Measurements from ENCODE around the gene SHC3.

Gene SHC3

DNA sequence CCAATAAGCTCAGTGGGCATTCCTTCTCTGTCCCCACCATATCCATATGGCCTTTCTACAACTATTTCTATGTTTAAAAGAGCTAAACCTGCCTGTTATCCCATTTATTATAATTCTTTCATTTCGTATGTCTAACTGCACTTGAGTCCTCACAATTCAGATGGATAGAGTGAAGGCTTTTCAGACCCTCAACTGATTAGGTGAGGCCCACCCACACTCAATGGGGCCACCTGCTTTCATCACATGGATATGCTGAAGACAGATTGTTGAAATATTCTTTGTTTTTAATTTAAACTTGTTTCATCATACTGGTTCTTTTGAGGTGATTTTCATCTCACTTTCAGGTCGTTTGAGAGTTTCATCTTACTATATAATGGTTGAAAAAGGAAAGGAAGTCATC lies 193.0 kb downstream of the SHC3 start:
- DNase-seq (ENCODE audit: low spot score) = no peak

DNA sequence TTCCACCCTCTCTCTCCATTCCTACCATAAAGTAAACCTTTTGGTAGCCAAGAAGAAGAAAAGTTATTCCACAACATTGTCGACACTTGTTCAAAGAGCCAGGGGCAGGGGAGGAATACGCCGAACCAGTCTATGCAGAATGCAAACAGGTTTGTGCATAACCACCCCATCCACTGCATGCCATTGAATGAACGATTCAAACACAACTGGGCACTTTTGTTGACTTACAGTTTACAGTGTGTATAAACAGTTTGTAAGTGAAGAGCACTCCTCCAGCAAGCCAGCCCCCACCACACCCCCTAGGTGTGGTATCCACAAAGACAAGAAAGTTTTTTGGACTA lies 194.1 kb downstream of the SHC3 start:
- no peak for DNase-seq (ENCODE audit: low spot score)

DNA sequence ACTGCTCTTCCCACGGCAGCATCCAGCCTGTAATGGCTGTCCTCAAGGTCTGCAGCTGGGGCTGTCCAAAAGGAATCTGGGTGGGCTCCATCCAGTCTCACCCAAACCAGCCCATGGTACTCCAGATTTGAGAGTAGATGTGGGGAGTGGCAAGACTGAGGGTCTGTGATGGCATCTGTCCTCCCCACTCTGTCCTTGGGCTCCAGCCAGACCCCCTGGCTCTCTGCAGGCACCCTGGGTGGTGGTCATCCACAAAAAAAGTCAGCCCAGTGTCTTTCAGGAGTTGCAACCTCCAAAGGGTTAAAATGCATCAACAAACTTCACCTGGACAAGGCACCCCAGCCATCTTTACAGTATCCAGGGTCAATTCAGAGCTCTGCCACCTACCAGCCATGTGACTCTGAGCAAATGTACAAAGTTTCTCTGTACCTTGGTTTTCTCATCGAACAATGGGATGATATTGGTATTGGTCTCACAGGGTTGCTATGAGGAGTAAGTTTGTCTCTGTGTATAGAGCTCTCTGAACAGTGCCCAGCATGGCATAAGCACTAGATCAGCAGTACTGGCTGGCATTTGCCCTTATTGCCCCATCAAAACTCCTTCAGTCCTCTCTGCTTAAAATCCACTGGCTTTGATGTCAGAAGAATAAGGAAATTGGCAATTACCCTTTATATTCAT lies 194.6 kb downstream of the SHC3 start:
- DNase-seq (ENCODE audit: low spot score) = no peak

DNA sequence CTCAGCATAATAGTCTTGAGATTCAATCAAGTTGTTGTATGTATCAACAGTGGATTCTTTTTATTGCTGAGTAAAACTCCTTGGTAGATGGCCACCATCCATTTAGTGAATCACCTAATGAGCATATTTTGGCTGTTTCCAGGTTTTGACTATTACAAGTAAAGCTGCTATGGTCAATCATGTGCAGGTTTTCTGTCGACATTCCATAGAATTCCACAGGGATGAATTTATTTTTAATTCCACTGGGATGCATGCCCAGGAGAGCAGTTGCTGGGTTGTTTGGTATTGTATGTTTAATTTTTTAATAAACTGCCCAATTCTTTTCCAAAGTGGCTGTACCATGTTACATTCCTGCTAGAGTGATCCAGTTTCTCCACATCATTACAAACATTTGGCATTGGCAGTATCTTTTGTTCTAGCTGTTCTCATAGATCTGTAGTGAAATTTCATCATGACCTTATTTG lies 197.8 kb downstream of the SHC3 start:
- no peak for DNase-seq (ENCODE audit: low spot score)

DNA sequence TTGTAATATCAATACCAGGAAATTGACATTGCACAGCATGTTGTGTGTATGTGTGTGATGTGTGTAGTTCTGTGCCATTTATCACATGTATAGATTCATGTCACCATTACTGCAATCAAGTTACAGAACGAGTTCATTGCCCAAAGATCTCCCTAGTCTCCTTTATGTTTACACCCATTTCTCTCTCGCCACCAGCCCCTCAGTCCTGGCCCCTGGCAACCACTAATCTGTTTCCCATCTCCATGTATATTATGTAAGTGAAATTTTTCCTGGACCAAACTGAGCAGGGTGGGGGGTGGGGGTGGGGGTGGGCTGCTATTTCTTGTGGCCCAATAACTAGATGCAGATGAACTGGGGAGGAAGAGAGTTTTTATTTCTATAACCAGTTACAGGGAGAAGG lies 198.8 kb downstream of the SHC3 start:
- DNase-seq (ENCODE audit: low spot score) = no peak

DNA sequence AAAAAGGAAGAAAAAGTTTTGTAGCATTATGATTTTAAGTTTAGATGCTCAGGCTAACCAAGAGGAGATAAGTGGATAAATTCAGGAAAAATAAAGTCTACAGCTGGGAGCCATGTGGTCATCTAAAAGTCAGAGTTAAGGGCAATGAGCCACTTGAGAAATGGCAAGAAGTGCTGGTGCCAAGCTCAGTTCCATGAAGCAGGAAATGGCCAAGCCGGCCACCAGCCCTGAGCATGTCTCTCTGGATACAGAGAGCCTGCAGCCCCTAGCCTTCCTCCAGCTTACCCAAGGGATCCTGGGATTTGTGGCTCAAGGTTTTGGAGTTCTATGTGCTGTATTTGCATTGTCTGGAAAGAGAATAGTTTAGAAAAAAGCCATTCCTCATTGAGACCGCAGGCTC lies 199.6 kb downstream of the SHC3 start:
- DNase-seq (ENCODE audit: low spot score) = no peak

DNA sequence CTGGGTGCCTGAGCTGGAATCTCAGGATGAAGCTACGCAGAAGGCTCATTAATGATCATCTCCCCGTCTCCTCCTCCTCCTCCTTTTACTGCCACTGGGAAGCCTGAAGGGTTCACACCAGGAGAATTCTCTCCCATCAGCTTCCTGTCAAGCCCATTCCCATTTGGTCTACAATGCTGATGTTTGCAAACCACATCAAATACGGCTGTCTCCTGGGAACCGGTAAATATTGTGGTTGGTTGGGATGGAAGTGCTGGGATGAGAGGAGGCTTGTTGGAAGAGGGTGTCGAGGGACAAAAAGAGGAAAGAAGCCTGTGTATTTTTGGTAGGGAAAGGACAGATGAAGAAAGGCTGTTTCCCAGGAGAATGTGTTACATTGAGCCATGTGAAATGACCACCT lies 200.6 kb downstream of the SHC3 start:
- DNase-seq (ENCODE audit: low spot score) = no peak

DNA sequence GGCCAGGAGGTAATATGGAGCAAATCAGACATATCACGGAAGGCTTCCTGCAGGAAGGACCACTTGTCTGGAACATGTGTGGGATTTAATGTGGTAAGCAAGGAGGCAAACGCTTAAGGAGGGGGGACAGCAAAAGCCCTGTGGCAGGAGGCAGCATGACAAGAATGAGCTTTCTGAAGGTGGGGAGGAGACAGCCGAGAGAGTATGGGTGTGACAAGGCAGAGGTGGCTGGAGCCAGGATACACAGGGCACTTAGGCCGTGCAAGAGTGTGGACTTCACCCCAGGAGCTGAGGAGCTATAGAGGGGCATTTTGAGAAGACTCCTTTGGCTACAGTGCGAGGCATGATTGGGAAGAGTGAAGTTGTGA lies 201.7 kb downstream of the SHC3 start:
- no peak for DNase-seq (ENCODE audit: low spot score)

DNA sequence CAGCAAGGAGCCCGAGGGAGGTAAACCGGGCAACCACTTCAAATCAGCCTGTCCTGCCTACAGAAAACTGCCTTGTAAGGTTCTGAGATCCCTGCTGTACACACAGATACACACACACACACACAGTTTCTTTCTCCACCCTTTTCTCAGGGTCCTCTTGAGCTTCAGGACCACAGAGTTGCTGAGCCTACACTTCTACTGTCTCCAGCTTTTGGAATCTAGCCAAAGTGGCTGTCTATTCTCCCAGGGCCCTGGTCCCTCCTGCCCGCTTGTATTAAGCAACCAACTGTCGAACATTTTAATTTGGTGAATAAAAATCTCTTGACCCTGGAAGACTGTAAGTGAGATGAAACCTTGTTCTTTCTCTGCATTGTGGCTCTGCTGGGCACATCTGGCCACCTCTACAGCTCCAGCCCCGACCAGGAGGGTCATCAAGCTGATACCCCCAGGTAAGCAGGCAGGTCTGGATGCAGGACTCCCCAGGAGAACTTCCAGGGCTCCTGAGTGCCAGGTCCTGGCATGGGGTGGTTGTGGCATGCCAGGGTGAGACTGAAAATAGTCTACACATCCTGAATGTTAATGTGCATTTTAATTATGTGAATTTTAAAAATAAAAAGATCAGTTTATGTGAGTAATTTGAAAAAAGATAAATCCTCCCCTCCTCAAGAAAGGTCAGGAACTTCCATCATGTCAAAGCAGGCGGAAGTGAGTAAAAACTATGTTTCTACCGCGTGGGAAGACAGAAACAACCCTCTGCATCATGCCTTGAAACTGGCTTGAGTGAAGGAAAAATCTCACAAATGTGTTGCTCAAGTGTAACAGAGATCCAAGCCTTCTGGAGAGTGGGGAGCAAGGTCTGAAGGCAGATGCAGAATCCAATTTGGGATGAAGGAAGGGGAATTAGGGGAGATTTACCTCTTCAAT lies 202.4 kb downstream of the SHC3 start:
- DNase-seq (ENCODE audit: low spot score) = no peak

DNA sequence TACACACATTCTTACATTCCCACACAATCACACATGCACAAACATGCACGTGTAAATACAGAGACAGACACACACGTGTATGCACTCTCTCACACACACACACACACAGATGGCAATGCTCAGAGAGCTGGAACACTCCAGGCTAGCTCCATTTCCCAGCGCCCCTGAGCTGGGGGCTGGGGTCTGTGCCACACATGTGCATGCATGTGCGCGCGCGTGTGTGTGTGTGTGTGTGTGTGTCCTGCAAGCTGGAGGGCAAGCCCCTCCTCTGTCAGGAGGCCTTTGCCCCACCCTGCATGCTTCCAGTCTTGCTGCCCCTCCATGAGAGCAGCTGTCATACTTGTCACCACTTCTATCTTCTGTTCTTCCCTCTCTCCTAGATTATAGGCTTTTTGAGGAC lies 204.0 kb downstream of the SHC3 start:
- DNase-seq (ENCODE audit: low spot score) = no peak

DNA sequence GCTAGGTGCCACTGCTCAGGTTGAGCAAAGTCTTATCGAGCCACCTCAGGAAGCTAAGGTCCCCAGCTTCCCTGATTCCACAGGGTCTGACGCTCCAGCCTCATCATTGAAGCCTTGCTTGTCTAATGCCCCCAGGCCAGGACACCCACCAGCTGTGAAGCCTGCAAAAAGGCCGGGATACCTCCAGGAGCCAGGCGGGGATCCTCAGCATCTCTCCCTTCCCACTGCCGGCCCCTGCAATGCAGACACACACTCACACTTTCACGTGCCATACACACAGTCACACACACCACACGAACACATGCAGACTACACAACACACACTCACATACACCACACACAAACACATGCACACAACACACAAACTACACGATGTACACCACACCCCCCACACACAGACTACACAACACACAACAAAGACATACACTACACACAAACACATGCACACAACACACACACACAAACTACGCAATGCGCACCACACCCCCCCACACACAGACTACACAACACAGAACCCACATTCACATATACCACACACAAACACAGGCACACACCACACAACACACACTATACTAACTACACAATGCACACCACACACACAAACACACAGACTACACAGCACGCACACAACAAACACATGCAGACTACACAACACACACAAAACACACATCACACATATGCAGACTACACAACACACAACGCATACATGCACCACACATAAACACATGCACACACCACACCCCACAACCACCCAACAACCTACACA lies 205.2 kb downstream of the SHC3 start:
- no peak for DNase-seq (ENCODE audit: low spot score)

DNA sequence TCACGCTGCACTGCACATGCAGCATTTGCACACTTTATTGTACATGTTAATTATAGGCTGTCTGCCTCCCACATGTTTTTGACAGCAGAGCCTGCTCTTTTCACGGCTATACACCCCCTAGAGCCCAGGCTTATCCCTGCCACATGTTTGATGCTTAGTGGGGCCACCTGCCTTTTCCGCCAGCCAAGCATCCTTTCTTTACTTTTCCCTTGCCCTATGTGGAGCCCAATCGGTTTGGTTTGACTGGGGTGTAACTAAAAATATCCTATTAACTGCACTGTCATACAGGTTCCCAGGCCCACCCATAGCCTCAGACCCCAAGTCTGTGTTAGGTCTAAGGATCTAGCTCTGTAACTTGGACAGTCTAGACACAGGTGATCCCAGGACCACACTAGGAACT lies 206.2 kb downstream of the SHC3 start:
- DNase-seq (ENCODE audit: low spot score) = no peak

DNA sequence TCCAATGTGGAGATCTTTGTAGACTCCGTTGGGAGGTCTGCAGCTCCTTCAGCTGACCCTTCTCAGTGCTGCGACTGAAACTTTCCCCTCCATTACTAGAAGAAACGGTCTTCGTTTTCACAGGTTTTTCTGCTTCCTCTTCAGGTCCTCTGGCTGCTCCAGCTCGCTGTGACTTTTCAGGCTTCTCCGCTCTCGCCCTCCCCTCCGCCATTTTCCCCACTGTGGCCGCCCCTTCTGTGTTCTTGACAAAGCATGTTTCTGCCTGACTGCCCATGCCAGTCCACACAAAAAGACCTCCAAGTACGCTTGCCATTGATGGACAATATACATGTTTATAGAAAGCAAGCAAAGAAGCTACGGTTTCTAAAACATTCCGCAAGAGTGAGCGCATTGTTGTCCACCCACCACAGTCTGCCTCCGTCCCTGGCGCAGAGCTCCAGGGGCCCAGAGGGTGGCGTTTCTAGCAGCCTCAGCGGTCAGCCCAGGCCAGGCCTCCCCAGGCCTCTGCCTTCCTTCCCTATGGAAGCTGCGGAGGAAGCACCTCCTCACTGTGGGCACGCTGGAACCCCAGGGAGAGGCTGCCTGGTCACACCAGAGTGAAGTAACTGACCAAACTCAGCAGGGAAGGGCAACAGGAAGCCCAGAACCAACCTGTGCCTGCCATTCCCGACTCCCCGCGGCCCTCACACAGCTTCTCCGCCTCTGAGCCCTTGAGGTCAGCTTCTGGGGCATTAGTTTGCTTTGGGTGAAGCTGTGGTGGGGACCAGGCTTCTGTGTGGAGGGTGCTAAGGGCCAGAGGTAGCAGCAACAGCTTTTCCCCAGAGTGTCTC lies 207.3 kb downstream of the SHC3 start:
- DNase-seq (ENCODE audit: low spot score) = no peak

DNA sequence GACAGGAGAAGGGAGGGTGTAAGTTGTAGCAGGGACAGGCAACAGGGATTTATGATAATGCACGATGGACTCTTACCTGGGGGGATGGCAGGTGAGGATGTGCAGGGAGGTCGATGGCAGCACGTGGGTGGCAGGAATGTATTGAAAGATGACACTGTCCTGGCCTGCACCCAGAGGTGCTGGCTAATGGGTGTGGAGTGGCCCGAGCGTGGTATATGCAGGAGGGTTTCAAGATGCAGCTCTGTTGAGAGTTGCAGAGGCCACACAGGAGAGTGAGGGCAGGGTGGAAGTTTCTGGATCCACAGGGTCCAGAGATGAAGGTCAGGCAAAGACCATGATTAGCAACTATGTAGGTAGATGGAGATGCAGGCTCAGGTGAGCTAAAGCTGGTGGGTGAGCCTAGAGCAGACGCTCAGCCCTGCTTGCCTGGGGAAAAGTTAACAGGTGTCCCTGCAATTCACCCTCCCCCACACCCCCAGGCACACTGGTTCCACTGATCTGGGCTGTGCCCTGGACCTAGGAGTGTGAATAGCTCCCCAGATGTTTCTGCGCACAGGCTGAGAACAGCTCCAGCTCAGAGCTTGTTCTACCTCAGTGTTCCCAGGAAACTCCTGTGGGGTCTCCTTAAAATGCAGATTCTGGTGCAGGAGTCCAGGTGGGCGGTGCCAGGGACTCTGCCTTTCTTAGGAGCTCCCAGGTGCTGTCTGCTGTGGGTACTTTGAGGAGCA lies 208.8 kb downstream of the SHC3 start:
- no peak for DNase-seq (ENCODE audit: low spot score)

DNA sequence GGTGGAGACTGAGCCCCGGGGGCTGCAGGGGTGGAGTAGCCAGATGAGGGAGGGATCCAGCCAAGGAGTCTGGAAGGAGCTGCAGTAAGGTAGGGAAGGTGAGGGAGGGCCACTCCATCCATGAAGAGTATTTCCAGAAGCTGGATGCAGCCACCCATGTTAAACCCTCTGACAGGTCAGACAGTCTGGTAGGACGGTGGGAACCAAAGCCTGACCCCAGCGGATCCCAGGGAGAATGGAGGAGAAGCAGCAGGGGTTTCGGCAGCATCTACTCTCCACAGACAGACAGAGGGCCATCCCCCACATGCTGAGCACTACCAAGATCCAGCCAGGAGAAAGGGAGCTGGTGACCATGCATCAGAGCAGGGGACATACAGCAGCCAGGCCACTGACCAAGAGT lies 209.8 kb downstream of the SHC3 start:
- DNase-seq (ENCODE audit: low spot score) = no peak

DNA sequence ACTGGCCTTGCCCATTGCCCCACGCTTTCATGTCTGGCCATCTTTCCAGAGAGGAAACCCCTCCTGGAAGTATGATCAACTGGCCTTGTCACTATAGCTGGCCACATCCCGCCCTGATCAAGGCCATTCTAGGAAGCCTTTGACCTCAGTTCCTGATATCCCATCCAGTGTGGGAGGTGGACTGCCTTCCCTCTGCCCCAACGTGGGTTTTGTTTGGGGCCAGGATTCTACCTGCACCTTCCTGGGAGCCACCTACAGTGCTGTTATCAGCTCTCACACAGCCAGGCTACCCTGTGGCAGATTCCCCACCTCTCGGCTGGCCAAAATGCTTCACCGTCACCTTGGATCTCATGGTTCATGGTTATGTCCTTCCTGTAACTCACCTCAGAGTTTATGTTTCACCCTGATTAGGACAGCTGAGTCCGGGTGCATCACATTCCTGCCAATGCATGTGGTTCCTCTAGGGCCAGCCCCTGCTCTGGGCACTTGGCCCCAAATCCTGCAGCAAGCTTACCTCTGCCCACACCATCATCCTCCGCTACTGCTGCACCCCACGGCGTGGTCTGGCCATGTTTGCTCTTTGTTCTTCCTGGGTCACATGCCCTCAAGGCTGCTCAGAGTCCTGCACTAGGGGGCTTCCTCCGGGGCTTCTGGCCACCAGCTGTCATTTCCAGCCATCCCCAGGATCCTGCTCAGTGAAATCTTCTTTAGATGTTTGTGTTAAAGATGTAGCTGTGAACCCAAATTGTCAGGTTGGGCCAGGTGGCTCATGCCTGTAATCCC lies 211.5 kb downstream of the SHC3 start:
- DNase-seq (ENCODE audit: low spot score) = no peak

DNA sequence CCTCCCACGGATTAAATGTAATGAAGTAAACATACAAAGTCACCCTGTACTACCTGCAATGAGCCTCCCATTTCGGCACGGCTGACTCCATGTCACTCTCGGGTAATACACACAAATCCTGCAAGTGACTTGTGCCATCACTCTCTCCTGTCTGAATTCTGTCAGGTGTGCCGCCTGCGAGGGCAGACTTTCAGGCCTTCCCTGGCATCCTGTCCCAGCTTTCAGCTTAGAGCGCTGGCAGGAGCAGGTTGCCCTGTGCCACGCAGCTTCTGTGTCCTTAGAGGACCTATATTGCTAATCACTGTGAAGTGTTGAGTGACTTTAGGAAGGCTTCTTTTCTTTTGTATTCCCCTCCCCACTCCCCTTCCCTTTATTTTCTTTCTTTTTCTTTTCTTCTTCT lies 213.1 kb downstream of the SHC3 start:
- DNase-seq (ENCODE audit: low spot score) = no peak

DNA sequence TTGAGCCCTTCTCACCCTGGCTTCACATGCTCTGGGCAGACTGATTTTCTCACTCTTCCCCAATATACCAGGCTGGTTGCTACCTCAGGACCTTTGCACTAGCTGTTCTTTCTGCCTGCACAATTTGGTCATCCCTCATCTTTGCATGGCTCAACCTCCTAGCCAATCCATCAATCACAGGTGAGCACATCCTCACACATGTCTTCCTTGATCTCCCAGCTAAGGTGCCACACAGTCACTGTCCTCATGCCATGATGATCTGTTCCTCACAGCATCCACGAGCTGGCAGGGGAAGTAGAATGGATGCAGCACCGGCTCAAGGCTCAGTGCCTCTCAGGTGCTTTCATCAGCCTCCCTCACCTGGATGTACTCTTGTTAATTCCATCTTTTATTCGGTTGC lies 218.0 kb downstream of the SHC3 start:
- no peak for DNase-seq (ENCODE audit: low spot score)

DNA sequence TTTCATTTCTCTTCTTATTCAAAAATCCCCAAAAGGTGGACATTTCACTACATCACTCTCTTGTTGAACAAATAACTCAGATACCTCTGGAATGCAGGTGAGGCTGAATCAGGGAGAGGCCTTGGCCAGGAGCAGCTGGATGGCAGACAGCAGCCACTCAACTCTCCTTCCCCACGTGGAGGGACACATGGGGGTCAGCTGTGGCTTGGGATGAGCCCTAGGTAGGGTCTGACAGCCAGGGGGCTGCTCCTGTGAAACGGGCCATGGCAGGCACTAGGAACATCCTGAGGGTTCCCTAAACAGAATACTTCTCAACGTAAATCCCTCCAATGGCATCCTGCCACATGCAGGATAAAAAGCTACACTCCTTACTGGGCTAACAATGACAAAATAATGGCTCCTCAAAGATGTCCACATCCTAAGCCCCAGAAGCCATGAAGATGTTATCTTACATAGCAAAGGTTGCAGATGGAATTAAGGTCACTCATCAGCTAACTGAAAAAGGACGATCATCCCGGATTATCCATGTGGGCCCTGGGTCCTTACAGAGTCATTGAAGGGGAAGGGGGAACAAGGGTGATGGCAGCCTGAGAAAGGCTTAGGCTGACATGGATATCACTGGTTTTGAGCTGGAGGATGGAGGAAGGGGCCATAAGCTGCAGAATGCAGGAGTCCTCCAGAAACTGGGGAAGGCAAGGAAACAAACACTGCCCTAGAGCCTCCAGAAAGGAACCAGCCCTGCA lies 218.7 kb downstream of the SHC3 start:
- DNase-seq (ENCODE audit: low spot score) = no peak

DNA sequence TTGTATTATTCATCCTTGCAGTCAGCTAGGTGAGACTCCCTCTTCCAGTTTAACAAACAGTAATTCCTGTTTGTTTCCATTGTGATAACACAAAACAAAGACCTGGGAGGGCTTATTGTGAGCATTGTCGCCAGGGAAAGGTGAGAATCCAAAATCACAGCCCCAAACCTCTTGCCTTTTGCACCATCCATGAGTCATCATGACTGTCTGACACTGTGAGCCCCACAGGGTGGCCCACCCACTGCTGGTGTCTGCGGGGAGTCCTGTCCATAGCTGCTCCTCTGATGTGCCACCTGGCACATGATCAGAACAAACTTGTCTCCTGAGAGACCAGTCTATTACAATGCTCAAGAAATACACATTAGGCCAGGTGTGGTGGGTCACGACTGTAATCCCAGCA lies 221.1 kb downstream of the SHC3 start:
- no peak for DNase-seq (ENCODE audit: low spot score)

Data from germinal center (tissue), 1 donor.